IPS-18a (cell line): Measurements from ENCODE around the gene ZNF692.
"Not testable (repeated sequence)": the region's sequence is repeated elsewhere in the genome, so short reads cannot be mapped to it uniquely, and the experiment has no call there.

Experiments used
- H3K27ac ChIP-seq: one replicate; pipeline ENCODE4 v1.5.1; 2013; ENCODE audit warnings: low read length
- H3K27me3 ChIP-seq: one replicate; pipeline ENCODE4 v1.6.1; 2013; ENCODE audit warnings: mild to moderate bottlenecking, low read length; ENCODE audit not compliant: control insufficient read depth, insufficient read depth
- H3K36me3 ChIP-seq: one replicate; pipeline ENCODE4 v1.6.1; 2013; ENCODE audit warnings: low read depth, low read length; ENCODE audit not compliant: control insufficient read depth
- H3K4me1 ChIP-seq: one replicate; pipeline ENCODE4 v1.6.1; 2013; ENCODE audit warnings: low read depth, low read length; ENCODE audit not compliant: control insufficient read depth
- H3K4me3 ChIP-seq: one replicate; pipeline ENCODE4 v1.5.1; 2013; ENCODE audit warnings: low read length
- H3K9ac ChIP-seq: one replicate; pipeline ENCODE4 v1.6.1; 2013; ENCODE audit warnings: mild to moderate bottlenecking, low read length, moderate library complexity
- H3K9me3 ChIP-seq: one replicate; pipeline ENCODE4 v1.6.1; 2013; ENCODE audit warnings: low read depth, low read length; ENCODE audit not compliant: control insufficient read depth

Gene ZNF692

DNA sequence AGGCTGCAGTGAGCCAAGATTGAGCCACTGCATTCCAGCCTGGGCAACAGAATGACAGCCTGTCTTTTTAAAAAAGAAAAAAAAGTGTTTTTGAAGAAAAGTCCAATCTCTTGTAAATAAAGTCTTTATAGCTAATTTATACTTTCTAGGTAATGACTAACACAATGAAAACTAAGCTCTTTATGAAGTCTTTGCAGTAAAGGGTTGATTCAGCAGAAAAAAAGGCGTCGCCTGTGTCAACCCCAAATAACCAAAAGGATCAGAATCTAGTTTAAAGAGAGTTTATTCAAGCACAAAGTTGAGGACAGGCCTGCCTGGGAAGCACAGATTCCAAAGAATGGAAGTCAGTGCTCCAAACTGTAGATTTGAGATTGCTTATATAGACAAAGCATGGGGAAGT, 32.9 kb upstream of the ZNF692 start:
- H3K36me3 ChIP-seq, result no peaks in the 10 kb centered on the region

GRCh38 chr1:248890549-248891498, 31.9 kb upstream of the ZNF692 start:
- Histone ChIP-seq H3K36me3 (no peaks in the 10 kb centered on the region), H3K27me3 (no peaks in the 10 kb centered on the region), H3K4me1 (peaks cover 9% of the 10 kb centered on the region), H3K9me3 (no peaks in the 10 kb centered on the region), H3K4me3 (no peak overlapping the region), H3K9ac (no peak overlapping the region), H3K27ac (no peak overlapping the region)

More for the DNA sequence above, 32.9 kb upstream of the ZNF692 start:
- Histone ChIP-seq H3K27me3 (no peaks in the 10 kb centered on the region), H3K4me3 (no peak overlapping the region), H3K9me3 (no peaks in the 10 kb centered on the region), H3K4me1 (peaks cover under 1% of the 10 kb centered on the region), H3K9ac (no peak overlapping the region), H3K27ac (no peak overlapping the region)

DNA sequence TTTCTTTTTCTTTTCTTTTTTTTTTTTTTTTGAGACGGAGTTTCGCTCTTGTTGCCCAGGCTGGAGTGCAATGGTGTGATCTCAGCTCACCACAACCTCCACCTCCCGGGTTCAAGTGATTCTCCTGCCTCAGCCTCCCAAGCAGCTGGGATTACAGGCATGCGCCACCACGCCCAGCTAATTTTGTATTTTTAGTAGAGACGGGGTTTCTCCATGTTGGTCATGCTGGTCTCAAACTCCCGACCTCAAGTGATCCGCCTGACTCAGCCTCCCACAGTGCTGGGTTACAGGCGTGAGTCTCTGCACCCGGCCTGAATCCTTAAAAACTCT, 31.0 kb upstream of the ZNF692 start:
- H3K9ac ChIP-seq, H3K9me3 ChIP-seq, H3K27me3 ChIP-seq, H3K36me3 ChIP-seq, H3K27ac ChIP-seq, H3K4me3 ChIP-seq: not testable (repeated sequence)
- H3K4me1 ChIP-seq, result peaks cover 13% of the 10 kb centered on the region

DNA sequence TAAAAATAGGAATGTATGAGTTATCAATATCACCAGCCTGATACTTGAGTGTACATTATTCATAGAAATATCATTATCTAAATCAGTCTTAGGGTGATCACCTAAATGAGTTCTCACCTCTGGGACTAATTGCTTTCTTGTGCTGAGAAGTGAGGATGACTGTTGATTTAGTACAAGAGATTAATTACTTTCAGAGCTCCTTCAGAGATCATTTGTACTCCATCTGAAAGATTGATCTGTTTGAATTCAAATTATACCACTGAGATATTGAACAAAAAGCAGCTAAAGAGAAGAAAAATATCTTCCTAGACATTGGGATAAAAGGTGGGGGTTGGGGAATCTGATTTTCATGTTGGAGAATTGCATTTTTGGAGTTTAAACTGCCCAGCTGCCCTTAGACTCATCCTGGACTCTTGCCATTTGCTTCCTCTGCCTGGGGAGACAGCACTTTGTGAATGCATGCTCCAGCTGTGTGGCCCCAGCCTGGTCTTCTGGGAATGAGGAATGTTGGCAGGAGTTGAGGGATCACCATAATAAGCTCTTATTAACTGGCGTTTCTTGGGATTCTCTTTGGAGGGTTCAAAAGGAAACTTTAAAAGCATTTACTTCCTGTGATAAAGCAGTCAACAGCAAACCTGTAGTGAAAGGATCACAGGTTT, 27.5 kb upstream of the ZNF692 start:
- Histone ChIP-seq H3K4me3 (no peak overlapping the region), H3K9ac (no peak overlapping the region)

DNA sequence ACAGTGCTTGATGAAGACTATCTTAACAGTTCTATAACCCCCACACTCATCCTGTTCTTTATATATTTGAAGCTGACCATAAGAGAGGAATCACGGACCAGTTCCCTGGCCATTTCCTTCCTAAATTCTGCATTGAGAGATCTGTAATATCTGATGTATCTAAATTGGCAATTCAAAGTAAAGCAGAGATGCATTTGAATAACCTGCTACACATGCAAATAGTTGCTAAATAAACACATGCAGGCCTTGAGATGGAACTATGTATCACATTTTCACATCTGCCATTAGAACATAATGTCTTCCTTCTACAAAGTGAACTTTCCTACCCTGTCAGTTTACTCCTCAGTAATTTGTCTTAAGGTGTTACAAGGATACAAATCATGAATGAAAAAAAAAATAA, 26.8 kb upstream of the ZNF692 start:
- Histone ChIP-seq H3K4me1 (peaks cover 13% of the 10 kb centered on the region), H3K4me3 (no peak overlapping the region), H3K9ac (no peak overlapping the region), H3K27me3 (no peaks in the 10 kb centered on the region), H3K9me3 (no peaks in the 10 kb centered on the region), H3K36me3 (no peaks in the 10 kb centered on the region), H3K27ac (no peak overlapping the region)

More for the DNA sequence above, 27.5 kb upstream of the ZNF692 start:
- H3K9me3 ChIP-seq, result no peaks in the 10 kb centered on the region
- H3K27me3 ChIP-seq, result no peaks in the 10 kb centered on the region
- peaks cover 13% of the 10 kb centered on the region for H3K4me1 ChIP-seq
- H3K36me3 ChIP-seq, result no peaks in the 10 kb centered on the region
- no peak overlapping the region for H3K27ac ChIP-seq

DNA sequence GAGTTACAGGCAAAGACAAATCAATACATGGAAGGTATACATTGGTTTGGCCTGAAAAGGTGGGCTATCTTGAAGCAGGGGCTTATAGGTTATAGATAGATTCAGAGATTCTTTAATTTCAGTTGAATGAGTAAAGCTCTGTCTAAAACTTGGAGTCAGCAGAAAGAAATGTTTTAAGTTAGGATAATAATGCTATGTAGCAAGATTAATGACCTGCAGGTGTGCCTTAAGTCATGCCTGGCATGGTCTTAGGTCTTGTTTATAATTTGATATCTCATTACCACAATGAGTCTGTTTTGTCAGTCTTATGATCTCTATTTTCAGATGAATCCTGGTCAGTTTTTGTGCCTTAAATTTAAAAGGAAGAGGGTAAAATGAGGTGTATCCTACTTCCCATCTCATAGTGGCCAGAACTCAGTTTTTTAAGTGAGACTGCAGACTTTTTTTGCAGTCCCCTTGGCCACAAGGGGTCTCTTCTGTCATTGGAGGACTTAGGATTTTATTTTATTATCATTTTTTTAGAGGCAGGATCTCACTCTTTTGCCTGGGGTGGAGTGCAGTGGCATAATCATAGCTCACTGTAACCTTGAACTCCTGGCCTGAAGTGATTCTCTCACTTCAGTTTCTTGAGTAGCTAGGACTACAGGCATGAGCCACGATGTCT, 25.9 kb upstream of the ZNF692 start:
- no peak overlapping the region for H3K4me3 ChIP-seq

DNA sequence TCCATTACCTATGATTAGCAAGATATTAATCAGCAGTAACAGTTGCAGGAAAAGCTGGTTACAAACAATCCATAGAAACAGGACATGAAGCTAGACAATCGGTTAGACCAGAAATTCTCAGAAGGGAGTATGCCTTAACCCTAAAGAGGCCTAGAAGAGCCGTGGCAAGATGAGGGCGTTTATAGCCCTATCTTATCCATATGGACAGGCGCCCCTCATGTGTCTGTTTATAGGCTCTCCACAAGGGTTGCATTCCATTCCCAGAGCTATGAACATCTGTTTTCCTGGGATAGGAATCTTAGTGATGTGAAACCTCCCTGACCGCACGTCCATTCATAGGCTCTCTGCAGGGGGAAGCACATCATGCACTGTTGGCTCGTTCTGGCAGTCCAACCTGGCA, 23.5 kb upstream of the ZNF692 start:
- H3K4me3 ChIP-seq, H3K27me3 ChIP-seq, H3K27ac ChIP-seq, H3K9ac ChIP-seq, H3K9me3 ChIP-seq, H3K36me3 ChIP-seq: not testable (repeated sequence)
- peaks cover 13% of the 10 kb centered on the region for H3K4me1 ChIP-seq

More for the DNA sequence above, 25.9 kb upstream of the ZNF692 start:
- peaks cover 13% of the 10 kb centered on the region for H3K4me1 ChIP-seq
- no peaks in the 10 kb centered on the region for H3K36me3 ChIP-seq
- no peak overlapping the region for H3K9ac ChIP-seq
- no peaks in the 10 kb centered on the region for H3K27me3 ChIP-seq
- no peak overlapping the region for H3K27ac ChIP-seq
- no peaks in the 10 kb centered on the region for H3K9me3 ChIP-seq

GRCh38 chr1:248881261-248881660, 22.4 kb upstream of the ZNF692 start:
- Histone ChIP-seq H3K27me3 (no peaks in the 10 kb centered on the region), H3K27ac (no peak overlapping the region), H3K9ac (no peak overlapping the region)

DNA sequence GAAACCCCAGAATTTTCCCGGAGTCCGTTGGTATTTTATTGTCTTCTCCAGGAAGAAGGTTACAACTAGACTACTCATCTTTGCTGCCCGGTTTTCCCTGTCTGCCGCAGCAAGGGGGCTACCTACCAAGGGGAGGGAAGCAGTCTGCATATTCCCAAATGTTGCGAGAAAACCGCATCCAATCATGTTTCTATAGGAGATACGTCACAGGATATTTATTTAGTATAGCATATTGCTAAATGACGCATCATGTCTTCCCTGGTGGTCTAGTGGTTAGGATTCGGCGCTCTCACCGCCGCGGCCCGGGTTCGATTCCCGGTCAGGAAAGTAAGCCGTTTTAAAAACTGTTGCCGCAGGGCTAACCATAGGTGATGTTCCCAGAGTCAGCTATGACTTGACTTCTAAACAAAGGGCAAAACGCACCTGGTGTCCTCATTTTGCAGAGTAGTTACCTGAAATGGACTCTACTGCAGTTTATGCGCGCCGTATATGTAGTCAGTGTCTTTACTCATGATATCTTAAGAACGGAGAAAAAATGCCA, 15.2 kb upstream of the ZNF692 start:
- Histone ChIP-seq H3K27me3 (no peaks in the 10 kb centered on the region), H3K36me3 (no peaks in the 10 kb centered on the region), H3K9me3 (no peaks in the 10 kb centered on the region), H3K4me3 (peak overlapping the region; percentile 85), H3K9ac (no peak overlapping the region), H3K4me1 (no peaks in the 10 kb centered on the region), H3K27ac (no peak overlapping the region)

More at GRCh38 chr1:248881261-248881660, 22.4 kb upstream of the ZNF692 start:
- Histone ChIP-seq H3K4me3 (no peak overlapping the region), H3K36me3 (no peaks in the 10 kb centered on the region), H3K9me3 (no peaks in the 10 kb centered on the region), H3K4me1 (peaks cover 8% of the 10 kb centered on the region)

- no peaks in the 10 kb centered on the region for H3K9me3 ChIP-seq
- H3K36me3 ChIP-seq, result no peaks in the 10 kb centered on the region
- H3K27ac ChIP-seq, result peak overlapping the region; percentile 22
- no peaks in the 10 kb centered on the region for H3K4me1 ChIP-seq
- H3K9ac ChIP-seq, result peak overlapping the region; percentile 73
- H3K27me3 ChIP-seq, result no peaks in the 10 kb centered on the region
- H3K4me3 ChIP-seq, result peak overlapping the region; percentile 85
Measured at GRCh38 chr1:248873409-248873992, 14.6 kb upstream of the ZNF692 start.
